WTC11 (cell line): ENCODE data around the gene CAMK1G.

Source experiments
- TF ChIP-seq, protein P1 (sequence below): sonication (generic); formaldehyde crosslinking; IDR thresholded peaks from 2 replicates; pipeline ENCODE4 v1.8.0; 2022; ENCODE audit warnings: mild to moderate bottlenecking, missing genetic modification reagents
- TF ChIP-seq, protein P2 (sequence below): fragments of 200-600 bp; IDR thresholded peaks from 2 replicates; pipeline ENCODE4 v1.8.0; 2022; ENCODE audit warnings: antibody characterized with exemption

DNA sequence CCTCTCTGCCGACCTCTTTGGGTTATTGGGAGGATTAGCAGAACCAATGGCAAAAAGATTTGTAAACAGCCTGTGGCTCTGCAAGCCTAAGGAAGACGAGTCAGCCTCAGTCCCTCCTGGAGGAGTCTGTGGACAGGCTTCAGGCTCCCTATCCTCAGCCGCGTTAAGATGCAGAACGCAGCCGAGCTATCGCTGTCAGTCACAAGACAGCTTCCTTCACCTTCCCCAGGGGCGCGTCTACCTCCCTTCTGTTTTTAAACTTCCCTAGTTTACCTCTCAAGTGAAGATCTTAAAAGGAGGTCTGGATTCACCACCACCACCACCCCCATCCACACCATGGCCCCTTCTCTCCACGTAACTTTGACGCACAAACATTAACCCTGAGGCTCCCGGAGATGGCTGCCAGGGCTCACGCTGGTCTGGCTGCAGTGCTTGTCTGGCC, 738 bp downstream of the CAMK1G start:
- TF ChIP-seq, protein P1, sequence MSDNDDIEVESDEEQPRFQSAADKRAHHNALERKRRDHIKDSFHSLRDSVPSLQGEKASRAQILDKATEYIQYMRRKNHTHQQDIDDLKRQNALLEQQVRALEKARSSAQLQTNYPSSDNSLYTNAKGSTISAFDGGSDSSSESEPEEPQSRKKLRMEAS (CRISPR knock-in tag): no peak
- TF ChIP-seq, protein P2, sequence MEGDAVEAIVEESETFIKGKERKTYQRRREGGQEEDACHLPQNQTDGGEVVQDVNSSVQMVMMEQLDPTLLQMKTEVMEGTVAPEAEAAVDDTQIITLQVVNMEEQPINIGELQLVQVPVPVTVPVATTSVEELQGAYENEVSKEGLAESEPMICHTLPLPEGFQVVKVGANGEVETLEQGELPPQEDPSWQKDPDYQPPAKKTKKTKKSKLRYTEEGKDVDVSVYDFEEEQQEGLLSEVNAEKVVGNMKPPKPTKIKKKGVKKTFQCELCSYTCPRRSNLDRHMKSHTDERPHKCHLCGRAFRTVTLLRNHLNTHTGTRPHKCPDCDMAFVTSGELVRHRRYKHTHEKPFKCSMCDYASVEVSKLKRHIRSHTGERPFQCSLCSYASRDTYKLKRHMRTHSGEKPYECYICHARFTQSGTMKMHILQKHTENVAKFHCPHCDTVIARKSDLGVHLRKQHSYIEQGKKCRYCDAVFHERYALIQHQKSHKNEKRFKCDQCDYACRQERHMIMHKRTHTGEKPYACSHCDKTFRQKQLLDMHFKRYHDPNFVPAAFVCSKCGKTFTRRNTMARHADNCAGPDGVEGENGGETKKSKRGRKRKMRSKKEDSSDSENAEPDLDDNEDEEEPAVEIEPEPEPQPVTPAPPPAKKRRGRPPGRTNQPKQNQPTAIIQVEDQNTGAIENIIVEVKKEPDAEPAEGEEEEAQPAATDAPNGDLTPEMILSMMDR: no peak
